DMS114 treated with DMSO at 0.1 percent for 48 hours (cell line): ENCODE data around the gene RIPPLY3.
"Not testable (repeated sequence)": the region's sequence is repeated elsewhere in the genome, so short reads cannot be mapped to it uniquely, and the experiment has no call there.

Experiments
- DNase-seq: peaks from one replicate; lab custom pipeline; 2025; ENCODE audit not compliant: unreplicated experiment; lab: John Stamatoyannopoulos, UW

Gene RIPPLY3

DNA sequence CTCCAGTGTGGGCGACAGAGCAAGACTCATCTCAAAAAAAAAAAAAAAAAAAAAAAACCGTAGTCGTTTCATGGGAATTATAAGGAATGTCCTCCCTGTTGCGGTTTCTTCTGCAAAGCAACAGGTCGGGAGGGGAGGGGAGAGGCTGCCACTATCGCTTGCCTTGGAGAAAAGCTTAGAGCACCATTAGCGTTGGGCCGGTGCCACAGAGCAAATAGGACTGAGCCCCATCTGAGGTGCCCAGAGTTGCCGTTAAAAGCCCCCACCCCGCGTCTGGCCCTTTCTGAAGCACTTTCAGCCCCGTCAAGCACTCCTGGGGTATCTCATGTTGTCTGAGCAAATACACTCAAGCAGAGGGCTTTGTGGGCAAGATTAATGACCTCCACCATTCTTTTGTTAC, 2.2 kb downstream of the RIPPLY3 start:
- DNase-seq = no peak

DNA sequence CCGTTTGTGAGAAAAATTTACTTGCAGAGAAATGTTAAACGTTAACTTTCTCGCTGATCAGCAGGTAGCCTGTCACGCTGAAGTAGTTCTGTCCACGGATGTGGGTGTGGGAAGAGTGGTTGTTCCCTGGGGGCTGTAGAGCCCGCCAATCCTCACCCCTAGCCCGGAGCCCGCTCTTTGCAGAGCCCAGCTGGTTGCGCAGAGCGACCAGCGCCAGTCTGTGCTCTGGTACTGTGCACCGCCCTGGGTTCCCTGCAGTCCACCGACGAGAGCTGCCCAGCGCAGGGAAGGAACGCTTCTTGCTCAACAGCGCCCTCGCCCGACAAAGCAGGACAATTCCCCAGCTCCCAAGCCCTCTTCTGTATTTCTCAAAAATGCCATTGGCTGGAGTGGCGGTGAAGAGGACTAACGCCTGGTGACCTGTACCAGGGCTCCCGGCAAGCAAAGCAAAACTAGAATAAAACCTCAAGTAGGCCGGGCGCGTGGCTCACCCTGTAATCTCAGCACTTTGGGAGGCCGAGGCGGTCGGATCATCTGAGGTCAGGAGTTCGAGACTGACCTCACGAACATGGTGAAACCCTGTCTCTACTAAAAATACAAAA, 3.3 kb downstream of the RIPPLY3 start:
- DNase-seq = no peak

DNA sequence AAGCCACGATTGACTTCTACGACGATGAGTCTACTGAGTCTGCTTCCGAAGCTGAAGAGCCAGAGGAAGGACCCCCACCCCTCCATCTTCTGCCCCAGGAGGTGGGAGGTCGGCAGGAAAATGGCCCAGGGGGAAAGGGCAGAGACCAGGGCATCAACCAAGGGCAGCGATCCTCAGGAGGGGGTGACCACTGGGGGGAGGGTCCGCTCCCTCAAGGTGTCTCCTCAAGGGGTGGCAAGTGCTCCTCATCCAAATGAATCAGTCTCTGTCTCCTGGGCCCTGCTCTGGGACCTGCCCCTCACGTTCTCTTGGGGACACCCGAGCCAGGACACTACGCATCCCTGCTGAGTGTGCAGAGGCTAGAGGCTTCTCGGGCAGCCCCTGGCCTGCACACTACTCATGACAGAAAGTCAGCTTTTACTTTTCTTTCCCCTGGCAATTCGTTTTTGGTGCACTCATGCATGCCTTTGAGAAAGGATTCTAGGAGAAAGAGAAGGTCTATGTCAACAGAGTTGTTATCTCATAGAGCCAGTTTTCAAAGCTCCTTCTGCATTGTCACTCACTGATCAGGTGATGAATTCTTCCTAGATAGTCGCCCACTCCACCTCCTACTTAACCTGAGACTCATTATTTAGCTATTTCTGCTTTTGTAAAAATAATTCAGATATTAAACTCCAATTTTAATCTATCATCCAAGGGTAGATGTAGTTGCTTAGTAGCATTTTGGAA, 11.6 kb downstream of the RIPPLY3 start:
- DNase-seq = no peak

DNA sequence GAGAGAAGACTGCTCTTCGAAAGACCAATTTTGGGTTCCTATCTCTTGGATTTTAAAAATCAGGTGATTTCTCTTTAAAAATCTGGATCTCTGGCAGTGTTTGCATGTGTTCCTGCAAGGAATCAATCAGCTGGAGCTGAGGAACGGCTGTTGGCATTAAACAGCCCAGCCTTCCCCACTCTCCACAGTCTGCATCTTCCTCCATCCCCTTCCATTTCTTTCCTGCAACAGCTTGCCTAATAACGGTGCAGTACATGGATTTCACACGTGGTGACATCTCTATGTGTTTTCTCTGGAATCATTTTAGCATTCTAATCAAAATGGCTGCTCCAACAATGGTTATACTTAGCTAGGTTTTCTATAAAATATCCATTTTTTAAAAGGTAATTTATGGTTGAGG, 20.0 kb downstream of the RIPPLY3 start:
- no peak for DNase-seq

DNA sequence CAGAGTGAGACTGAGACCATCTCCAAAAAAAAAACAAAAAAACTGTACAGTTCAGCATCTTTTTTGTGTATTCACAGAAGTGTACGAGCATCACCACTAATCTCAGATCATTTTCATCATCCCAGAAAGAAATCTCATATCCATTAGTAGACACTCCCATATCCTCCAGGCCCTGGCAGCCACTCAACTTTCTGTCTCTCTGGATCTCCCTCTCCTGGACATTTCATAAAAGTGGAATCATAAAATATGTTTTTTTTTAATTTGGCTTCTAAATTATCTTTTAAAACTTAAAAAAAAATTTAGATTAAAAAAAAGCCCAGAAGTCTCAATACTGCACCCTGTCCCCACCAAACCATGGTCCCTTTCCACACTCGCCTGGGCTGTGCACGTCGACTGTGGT, 22.1 kb downstream of the RIPPLY3 start:
- DNase-seq = no peak

DNA sequence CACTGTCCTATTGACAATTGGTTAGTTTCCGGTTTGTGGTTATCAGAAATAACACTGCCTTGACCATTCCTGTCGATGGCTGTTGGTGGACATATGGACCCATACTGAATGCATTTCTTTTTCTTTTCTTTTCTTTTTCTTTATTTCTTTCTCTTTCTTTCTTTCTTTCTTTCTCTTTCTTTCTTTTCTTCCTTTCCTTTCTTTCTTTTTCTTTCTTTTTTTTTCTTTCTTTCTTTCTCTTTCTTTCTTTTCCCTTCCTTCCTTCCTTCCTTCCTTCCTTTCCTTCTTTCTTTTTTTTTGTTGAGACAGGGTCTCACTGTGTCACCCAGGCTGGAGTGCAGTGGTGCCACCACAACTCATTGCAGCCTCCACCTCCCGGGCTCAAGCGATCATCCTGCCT, 24.4 kb downstream of the RIPPLY3 start:
- DNase-seq = no peak

DNA sequence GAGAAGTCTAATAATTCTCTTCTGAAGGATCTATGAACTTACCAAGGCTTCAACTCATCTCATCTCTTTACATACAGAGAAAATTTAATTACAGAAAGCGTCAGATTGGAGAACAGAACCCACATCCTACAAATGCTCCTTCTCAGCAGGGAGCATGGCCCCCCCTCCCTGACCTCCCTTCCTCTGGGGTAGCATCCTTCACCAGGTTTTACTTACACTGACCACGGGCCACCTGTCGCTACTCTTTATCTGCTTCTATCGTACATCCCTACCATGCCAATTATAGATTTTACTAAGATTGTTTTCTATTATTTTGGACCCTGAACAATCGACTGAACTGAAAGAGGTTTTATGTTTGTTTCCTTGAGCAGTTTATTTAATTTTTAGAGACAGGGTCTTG, 25.8 kb downstream of the RIPPLY3 start:
- DNase-seq = no peak

DNA sequence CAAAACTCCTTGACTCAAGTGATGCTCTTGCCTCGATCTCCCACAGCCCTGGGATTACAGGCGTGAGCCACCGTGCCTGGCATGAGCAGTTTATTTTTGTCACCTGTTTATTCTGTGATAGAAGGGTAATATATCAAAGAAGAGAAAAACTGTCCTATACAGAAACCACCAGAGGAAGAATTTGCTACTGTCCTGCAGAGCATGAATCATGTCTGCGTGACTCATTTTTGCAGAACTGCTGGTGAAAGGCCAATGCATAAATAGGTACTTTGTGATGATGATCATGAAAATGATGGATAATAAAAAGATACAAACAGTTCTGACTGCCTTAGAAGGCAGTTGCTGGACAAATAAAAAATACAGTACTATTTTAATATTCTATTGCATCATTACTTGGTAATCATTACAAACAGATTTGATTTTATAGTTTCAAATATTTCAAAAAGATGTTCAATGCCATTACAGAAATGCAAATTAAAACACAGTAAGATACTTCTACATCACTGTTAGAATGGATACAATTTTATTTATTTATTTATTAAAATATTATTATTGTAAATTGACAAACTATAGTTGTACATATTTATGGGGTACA, 26.5 kb downstream of the RIPPLY3 start:
- no peak for DNase-seq

DNA sequence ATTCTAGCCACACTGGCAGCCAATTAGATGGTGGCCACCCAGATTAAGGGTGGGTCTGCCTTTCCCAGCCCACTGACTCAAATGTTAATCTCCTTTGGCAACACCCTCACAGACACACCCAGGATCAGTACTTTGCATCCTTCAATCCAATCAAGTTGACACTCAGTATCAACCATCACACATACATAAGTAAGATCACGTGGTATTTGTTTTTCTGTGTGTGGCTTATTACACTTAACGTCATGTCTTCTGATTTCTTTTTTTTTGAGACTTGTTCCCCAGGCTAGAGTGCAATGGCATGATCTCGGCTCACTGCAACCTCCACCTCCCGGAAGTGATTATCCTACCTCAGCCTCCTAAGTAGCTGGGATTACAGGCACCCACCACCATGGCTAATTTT, 27.9 kb downstream of the RIPPLY3 start:
- DNase-seq = not testable (repeated sequence)

DNA sequence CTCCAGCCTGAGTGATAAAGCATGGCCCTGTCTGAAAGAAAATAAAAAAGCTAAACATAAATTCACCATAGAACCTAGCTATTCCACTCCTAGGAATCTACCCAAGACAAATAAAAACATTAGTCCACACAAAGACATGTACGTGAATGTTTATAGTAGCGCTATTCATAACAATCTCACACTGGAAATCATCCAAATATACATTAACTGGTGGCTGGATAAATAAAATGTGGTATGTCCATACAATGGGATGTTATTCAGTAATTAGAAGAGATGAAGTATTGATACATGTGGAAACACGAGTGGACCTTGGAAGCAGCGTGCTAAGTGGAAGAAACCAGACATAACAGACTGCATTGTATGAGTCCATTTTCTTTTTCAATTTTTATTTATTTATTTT, 29.7 kb downstream of the RIPPLY3 start:
- no peak for DNase-seq

DNA sequence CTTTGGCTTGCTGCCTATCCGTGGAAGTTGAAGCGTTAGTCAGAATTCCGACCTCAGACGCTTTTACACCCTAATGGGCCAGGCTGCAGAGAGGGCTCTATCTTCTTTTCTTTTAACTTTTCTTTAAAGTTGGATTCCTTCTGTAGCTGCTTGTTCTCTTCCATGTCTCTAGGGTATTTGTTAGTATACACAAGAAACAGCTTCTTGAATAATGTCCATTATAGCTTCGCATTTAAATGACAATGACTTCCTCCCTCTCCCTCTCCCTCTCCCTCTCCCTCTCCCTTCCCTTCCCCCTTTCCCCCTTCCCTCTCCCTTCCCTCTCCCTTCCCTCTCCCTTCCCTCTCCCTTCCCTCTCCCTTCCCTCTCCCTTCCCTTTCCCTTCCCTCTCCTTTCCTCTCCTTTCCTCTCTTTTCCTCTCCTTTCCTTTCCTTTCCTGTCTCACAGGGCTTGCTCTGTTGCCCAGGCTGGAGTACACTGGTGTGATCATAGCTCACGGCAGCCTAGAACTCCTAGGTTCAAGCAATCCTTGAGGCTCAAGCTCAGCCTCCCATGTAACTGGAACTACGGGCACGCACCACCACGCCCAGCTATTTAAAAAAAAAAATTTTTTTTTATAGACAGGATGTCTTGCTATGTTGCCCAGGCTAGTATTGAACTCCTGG, 33.0 kb downstream of the RIPPLY3 start:
- no peak for DNase-seq

DNA sequence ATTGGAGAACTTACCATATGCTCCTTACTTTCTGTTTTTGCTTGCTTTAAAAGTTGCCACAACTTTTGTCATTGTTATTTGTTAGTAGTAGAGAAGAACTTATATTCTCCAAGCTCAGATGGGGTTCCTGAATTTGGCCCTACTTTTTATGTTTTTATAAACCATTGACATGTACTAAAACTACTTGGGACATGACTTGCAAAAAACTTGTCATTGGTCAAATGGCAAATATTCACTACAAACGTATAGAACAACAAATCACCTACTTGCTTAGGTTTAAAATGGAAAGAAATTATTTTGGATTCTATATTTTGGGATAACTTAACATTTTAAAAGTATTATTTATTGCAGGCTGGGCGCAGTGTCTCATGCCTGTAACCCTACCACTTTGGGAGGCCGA, 33.7 kb downstream of the RIPPLY3 start:
- no peak for DNase-seq

DNA sequence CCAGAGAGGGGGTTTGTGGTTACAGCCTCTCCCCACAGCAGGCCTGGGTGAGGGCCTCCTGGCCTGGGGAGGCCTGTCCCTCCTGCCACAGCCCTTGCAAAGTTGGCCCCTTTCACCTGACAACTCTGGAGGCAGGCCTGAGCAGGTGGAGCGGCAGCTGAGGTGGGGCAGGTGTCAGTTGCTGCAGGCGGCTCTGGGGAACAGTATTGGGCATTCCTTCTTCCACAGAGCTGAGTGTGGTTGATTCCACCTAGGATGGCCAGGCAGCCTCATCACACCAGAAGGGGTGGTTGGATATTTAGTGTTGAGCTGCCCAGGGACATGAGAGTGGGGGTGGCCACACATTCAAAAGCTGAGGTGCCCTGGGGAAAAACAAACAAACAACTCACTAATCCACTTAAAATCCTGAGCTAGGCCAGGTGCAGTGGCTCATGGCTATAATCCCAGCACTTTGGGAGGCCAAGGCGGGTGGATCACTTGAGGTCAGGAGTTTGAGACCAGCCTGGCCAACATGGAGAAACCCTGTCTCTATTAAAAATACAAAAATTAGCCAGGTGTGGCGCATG, 35.3 kb downstream of the RIPPLY3 start:
- DNase-seq = no peak

DNA sequence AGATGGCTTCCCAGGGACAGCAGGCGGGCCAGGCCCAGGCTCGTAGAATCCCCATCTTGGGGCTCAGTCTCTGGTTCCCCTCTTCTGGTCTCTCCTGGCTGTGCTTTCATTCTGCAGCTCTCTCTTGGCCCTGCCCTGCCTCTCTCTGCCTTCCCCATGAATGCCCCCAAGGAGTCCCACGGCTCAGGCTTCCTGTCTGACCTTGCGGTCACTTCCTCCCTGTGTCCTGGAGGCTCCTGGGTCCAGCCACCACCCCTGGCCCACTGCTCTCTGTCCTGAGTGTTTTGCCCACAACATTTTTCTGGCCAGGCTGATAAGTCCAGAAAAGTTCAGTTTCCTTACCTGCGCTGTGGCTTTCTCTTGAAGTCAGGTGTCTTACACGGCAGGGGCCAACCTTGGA, 37.3 kb downstream of the RIPPLY3 start:
- DNase-seq = no peak

DNA sequence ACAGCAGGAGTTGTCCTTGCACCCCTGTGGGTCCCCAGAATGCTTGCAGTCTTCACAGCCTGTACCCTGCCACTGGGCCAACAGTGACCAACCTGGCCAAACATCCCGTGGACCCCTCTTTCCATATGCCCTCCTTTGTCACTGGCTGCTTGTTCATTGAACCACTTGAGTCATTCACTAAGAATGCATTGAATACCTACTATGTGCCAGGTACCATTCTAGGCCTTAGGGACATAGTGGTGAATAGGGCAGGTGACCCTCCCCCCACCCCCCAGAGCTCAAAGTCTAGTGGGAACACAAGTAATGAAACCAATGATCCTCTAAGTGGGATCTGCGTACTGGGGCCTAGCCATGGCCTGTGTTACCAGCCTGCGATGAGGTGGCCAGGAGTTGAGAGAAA, 38.1 kb downstream of the RIPPLY3 start:
- no peak for DNase-seq

DNA sequence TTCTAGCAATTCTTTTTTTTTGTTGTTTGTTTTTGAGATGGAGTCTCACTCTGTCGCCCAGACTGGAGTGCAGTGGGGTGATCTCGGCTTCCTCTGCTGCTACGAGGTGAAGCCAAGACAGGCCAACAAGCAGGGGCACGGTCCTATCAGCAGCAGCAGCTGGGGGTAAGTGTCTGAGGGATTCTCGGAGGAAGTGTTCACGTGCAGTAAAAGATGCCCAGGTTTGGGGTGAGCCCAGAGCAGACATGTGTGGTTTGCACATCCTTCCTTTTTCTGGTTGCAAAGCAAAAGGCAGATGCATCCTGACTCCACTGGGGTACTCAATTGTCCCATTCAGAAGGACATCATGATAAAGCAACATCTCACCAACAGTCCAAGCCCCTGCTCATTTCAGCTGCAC, 38.6 kb downstream of the RIPPLY3 start:
- DNase-seq = no peak

DNA sequence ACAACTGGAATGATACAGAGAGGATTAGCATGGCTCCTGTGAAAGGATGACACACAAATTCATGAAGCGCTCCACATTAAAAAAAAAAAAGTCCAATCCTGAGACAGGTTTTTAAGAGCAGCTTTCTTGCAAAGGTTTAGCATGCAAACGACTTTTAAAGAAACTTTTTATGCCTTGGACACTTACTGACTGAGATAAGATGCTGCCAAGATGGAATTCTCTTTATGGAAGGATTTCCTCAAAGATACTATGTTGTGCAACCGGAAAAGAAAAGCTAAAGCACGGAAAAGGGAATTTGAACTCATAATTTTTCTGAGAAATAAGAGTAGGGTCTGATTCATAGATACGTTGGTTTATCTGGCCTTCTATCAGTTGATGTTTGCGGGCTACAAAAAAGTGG, 39.1 kb downstream of the RIPPLY3 start:
- no peak for DNase-seq

DNA sequence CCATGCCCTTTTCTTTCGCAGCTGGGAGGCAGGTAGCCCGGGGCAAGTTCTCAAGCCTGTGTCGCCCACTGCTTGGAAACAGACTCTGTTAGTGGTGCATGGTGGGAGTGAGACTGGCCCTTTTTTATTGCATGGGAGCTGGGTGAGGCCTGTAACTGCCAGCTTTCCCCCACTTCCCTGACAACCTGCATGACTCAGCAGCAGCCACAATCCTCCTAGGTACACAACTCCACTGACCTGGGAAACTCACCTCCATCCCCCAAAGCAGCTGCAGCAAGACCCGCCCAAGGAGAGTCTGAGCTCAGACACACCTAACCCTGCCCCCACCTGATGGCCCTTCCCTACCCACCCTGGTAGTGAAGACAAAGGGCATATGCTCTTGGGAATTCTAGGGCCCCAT, 40.6 kb downstream of the RIPPLY3 start:
- no peak for DNase-seq

DNA sequence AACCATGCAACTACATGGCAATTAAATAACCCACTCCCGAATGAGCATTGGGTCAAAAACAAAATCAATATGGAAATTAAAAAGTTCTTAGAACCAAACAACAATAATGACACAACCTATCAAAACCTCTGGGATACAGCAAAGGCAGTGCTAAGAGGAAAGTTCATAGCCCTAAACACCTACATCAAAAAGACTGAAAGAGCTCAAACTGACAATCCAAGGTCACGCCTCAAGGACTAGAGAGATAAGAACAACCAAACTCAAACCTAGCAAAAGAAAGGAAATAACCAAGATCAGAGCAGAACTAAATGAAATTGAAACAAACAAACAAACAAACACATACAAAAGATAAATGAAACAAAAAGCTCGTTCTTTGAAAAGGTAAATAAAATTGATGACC, 43.2 kb downstream of the RIPPLY3 start:
- DNase-seq = not testable (repeated sequence)

DNA sequence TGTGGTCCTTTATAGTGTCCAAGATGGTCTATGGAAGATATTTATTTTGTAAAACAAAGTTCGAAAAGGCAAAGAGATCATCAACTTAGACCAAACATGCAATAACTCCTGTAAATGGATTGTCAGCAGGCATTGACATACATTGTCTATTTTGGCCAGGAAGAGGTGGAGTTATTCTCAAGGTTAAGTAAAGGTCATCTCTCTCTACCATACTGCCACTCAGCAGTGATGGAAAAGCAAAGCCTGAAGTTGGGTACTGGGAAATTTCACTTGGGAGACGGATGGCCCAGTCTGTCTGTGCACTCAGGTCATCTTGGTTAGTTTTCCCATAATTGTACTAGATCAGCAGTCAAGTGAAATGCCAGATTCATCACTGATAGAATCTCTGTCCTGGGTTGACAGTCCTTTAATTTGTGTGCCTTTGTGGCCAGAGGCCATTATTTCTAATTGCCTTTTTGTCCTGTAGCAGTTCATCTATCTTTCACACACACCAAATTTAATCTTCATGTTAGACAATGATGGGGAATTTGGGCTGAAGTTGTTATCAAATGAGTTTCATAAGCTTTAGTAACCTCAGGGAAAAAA, 48.9 kb downstream of the RIPPLY3 start:
- DNase-seq = no peak

DNA sequence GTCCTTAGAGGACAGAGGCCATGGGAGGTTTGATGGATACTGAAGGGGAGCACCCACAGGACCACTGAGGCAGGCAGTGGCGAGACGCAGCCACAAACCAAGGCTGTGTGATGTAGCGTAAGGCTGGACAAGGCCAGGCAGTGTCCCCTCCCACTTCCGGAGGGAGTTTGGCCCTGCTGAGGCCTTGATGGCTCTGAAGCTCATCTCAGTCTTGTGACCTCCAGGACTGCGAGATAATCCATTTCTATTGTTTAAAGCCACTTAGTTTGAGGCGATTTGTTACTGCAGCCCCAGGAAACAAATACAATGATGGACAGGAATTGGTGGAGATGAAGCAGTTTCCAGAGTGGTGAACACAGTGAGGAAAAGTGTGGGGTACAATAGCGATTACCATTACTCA, 51.1 kb downstream of the RIPPLY3 start:
- DNase-seq = no peak
